ENCODE data around the gene SND1. TPM values are rescaled to one million over a fixed set of nuclear protein-coding genes. Genes with fewer than 3 reads are reported as not detected.

SND1 gene
- total RNA-seq, 5 donors from 2014 or later (not counting 1 experiment from before 2014, with no cell fraction given) = 137 to 187 (median 154) TPM

- ATAC-seq (replicated peaks in 1 of 4) (no peak), DNase-seq (no peak)
- ChIA-PET POLR2A (no interaction called here), CTCF (no interaction called here)
- Histone ChIP-seq H3K4me1 (ENCODE audit: control insufficient read depth in 1 of 2, extremely low read depth in 1 of 2, insufficient read depth in 2 of 2, low read length in 2 of 2) (peaks cover 0 to 4% of the 10 kb centered on the region in 2 experiments), H3K9me3 (no peaks in the 10 kb centered on the region), H3K4me3 (ENCODE audit: control insufficient read depth in 1 of 2, extremely low read depth in 1 of 2, low read length in 1 of 2) (no peak overlapping the region), H3K27ac (ENCODE audit: low read length) (no peak overlapping the region), H3K27me3 (replicated peaks in 1 of 2; ENCODE audit: control insufficient read depth in 2 of 2, extremely low read depth in 1 of 2, insufficient read depth in 2 of 2, low read length in 1 of 2) (peaks cover 0 to 24% of the 10 kb centered on the region in 2 experiments), H3K36me3 (ENCODE audit: control insufficient read depth in 2 of 2, extremely low read depth in 1 of 2, insufficient read depth in 1 of 2, low read length in 1 of 2) (no peaks in the 10 kb centered on the region)
- Mint-ChIP-seq H3K9me3 (no peaks in the 10 kb centered on the region), H3K36me3 (no peaks in the 10 kb centered on the region), H3K4me1 (peaks cover 0 to 6% (median 2%) of the 10 kb centered on the region in 3 donors), H3K27ac (no peak overlapping the region), H3K27me3 (peaks cover 29 to 40% of the 10 kb centered on the region in 2 donors), H3K4me3 (no peak overlapping the region)
- WGBS (ENCODE audit: insufficient coverage) = 84% methylated on average over 4 of the region's 7 CpGs
These were observed 19.6 kb upstream of the SND1 start for GRCh38 chr7:127632276-127632910.

GRCh38 chr7:127635659-127636285 is 16.2 kb upstream of the SND1 start:
- Mint-ChIP-seq H3K27me3 (peaks cover 48 to 53% of the 10 kb centered on the region in 2 donors), H3K36me3 (no peaks in the 10 kb centered on the region), H3K4me3 (no peak overlapping the region), H3K27ac (no peak overlapping the region), H3K4me1 (no peaks in the 10 kb centered on the region), H3K9me3 (no peaks in the 10 kb centered on the region)
- H3K27ac ChIP-seq (ENCODE audit: low read length) = no peak overlapping the region
- DNase-seq (no peak), ATAC-seq (replicated peaks in 1 of 4) (no peak)
- H3K4me3 ChIP-seq (ENCODE audit: control insufficient read depth in 1 of 2, extremely low read depth in 1 of 2, low read length in 1 of 2) = no peak overlapping the region
- ChIA-PET CTCF (no interaction called here), POLR2A (no interaction called here)
- no peaks in the 10 kb centered on the region for H3K9me3 ChIP-seq
- 100% methylated on average over 1 of the region's 3 CpGs for WGBS (ENCODE audit: insufficient coverage)
- peaks cover 0 to 21% of the 10 kb centered on the region in 2 experiments for H3K27me3 ChIP-seq (replicated peaks in 1 of 2; ENCODE audit: control insufficient read depth in 2 of 2, extremely low read depth in 1 of 2, insufficient read depth in 2 of 2, low read length in 1 of 2)
- no peaks in the 10 kb centered on the region for H3K4me1 ChIP-seq (ENCODE audit: control insufficient read depth in 1 of 2, extremely low read depth in 1 of 2, insufficient read depth in 2 of 2, low read length in 2 of 2)
- no peaks in the 10 kb centered on the region for H3K36me3 ChIP-seq (ENCODE audit: control insufficient read depth in 2 of 2, extremely low read depth in 1 of 2, insufficient read depth in 1 of 2, low read length in 1 of 2)

GRCh38 chr7:127638197-127638596 is 13.8 kb upstream of the SND1 start:
- Histone ChIP-seq H3K4me1 (ENCODE audit: control insufficient read depth in 1 of 2, extremely low read depth in 1 of 2, insufficient read depth in 2 of 2, low read length in 2 of 2) (no peaks in the 10 kb centered on the region), H3K27ac (ENCODE audit: low read length) (no peak overlapping the region), H3K4me3 (ENCODE audit: control insufficient read depth in 1 of 2, extremely low read depth in 1 of 2, low read length in 1 of 2) (no peak overlapping the region), H3K36me3 (ENCODE audit: control insufficient read depth in 2 of 2, extremely low read depth in 1 of 2, insufficient read depth in 1 of 2, low read length in 1 of 2) (no peaks in the 10 kb centered on the region), H3K9me3 (no peaks in the 10 kb centered on the region), H3K27me3 (replicated peaks in 1 of 2; ENCODE audit: control insufficient read depth in 2 of 2, extremely low read depth in 1 of 2, insufficient read depth in 2 of 2, low read length in 1 of 2) (peaks cover 0 to 14% of the 10 kb centered on the region in 2 experiments)
- Mint-ChIP-seq H3K9me3 (no peaks in the 10 kb centered on the region), H3K36me3 (no peaks in the 10 kb centered on the region), H3K27me3 (peaks cover 40 to 43% of the 10 kb centered on the region in 2 donors), H3K4me3 (no peak overlapping the region), H3K4me1 (no peaks in the 10 kb centered on the region), H3K27ac (no peak overlapping the region)
- ChIA-PET POLR2A (no interaction called here), CTCF (interaction anchor here in 1 of 2 donors (0.6 kb wide), 1 partner anchor 594 kb away, joined by 6 read pairs; no protein-coding TSS in a partner anchor)
- ATAC-seq (replicated peaks in 1 of 4) (no peak), DNase-seq (no peak)

GRCh38 chr7:127644484-127644883 is 7.5 kb upstream of the SND1 start:
- Mint-ChIP-seq H3K36me3 (no peaks in the 10 kb centered on the region), H3K9me3 (no peaks in the 10 kb centered on the region), H3K4me1 (no peaks in the 10 kb centered on the region), H3K27me3 (peaks cover 6 to 8% of the 10 kb centered on the region in 2 donors), H3K4me3 (no peak overlapping the region), H3K27ac (no peak overlapping the region)
- ChIA-PET POLR2A (no interaction called here), CTCF (no interaction called here)
- Histone ChIP-seq H3K36me3 (ENCODE audit: control insufficient read depth in 2 of 2, extremely low read depth in 1 of 2, insufficient read depth in 1 of 2, low read length in 1 of 2) (no peaks in the 10 kb centered on the region), H3K27ac (ENCODE audit: low read length) (no peak overlapping the region), H3K4me3 (ENCODE audit: control insufficient read depth in 1 of 2, extremely low read depth in 1 of 2, low read length in 1 of 2) (no peak overlapping the region), H3K27me3 (replicated peaks in 1 of 2; ENCODE audit: control insufficient read depth in 2 of 2, extremely low read depth in 1 of 2, insufficient read depth in 2 of 2, low read length in 1 of 2) (peaks cover 0 to 11% of the 10 kb centered on the region in 2 experiments), H3K9me3 (no peaks in the 10 kb centered on the region), H3K4me1 (ENCODE audit: control insufficient read depth in 1 of 2, extremely low read depth in 1 of 2, insufficient read depth in 2 of 2, low read length in 2 of 2) (no peaks in the 10 kb centered on the region)
- WGBS (ENCODE audit: insufficient coverage) = 57% methylated on average over 1 of the region's 2 CpGs
- DNase-seq = no peak
- no peak for ATAC-seq (replicated peaks in 1 of 4)

DNA sequence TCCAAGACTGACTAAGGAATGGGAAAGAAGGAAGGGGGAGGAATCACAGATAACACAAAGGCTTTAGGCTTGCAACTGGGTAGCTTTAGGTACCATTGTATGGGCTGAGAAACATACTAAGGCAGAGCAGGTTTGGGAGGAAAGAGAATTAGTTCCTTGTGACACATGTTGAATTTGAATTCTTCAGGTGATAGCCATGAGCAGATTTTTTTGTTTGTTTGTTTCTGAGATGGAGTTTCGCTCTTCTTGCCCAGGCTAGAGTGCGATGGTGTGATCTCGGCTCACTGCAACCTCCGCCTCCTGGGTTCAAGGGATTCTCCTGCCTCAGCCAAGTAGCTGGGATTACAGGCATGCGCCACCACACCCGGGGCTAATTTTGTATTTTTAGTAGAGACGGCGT is 4.4 kb upstream of the SND1 start:
- Mint-ChIP-seq H3K4me3 (no peak overlapping the region), H3K27me3 (no peaks in the 10 kb centered on the region), H3K9me3 (no peaks in the 10 kb centered on the region), H3K27ac (peak overlapping the region in 1 of 2 donors; percentile 56), H3K4me1 (peaks cover 14 to 18% (median 16%) of the 10 kb centered on the region in 3 donors), H3K36me3 (no peaks in the 10 kb centered on the region)
- ATAC-seq (replicated peaks in 1 of 4) (no peak), DNase-seq (no peak)
- ChIA-PET POLR2A (no interaction called here), CTCF (interaction anchor here in 1 of 2 donors (0.7 kb wide), 1 partner anchor 8 kb away, joined by 3 read pairs; no protein-coding TSS in a partner anchor)
- Histone ChIP-seq H3K36me3 (ENCODE audit: control insufficient read depth in 2 of 2, extremely low read depth in 1 of 2, insufficient read depth in 1 of 2, low read length in 1 of 2) (no peaks in the 10 kb centered on the region), H3K9me3 (no peaks in the 10 kb centered on the region), H3K27ac (ENCODE audit: low read length) (no peak overlapping the region), H3K4me3 (ENCODE audit: control insufficient read depth in 1 of 2, extremely low read depth in 1 of 2, low read length in 1 of 2) (no peak overlapping the region), H3K4me1 (ENCODE audit: control insufficient read depth in 1 of 2, extremely low read depth in 1 of 2, insufficient read depth in 2 of 2, low read length in 2 of 2) (peaks cover 5 to 14% of the 10 kb centered on the region in 2 experiments), H3K27me3 (replicated peaks in 1 of 2; ENCODE audit: control insufficient read depth in 2 of 2, extremely low read depth in 1 of 2, insufficient read depth in 2 of 2, low read length in 1 of 2) (peaks cover 0 to 6% of the 10 kb centered on the region in 2 experiments)
- 95% methylated on average over 7 of the region's 8 CpGs for WGBS (ENCODE audit: insufficient coverage)

DNA sequence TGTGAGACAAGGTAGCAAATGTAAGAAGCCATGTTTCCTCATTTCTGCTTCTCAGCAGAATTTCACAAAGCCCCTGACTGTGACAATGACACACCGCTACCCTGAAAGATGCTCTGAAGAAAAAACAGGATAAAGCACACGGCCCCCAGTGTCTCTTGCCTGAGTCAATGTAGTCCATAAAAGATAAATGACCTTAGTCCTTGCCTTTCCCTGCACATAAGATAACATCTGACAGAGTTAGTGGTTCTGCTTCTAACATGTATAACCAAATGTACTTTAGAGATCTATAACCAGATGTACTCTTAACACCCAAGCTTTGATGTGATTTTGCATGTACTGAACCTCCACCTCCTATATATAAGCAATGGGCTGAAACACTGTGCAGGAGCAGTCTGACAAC is 3.0 kb upstream of the SND1 start:
- no peak overlapping the region for H3K27ac ChIP-seq (ENCODE audit: low read length)
- H3K27me3 ChIP-seq (replicated peaks in 1 of 2; ENCODE audit: control insufficient read depth in 2 of 2, extremely low read depth in 1 of 2, insufficient read depth in 2 of 2, low read length in 1 of 2) = peaks cover 0 to 6% of the 10 kb centered on the region in 2 experiments
- DNase-seq (no peak), ATAC-seq (replicated peaks in 1 of 4) (no peak)
- H3K27me3 Mint-ChIP-seq = no peaks in the 10 kb centered on the region
- CTCF ChIA-PET = no interaction called here
- no peaks in the 10 kb centered on the region for H3K9me3 ChIP-seq
- no peaks in the 10 kb centered on the region for H3K36me3 Mint-ChIP-seq
- H3K4me1 Mint-ChIP-seq = peaks cover 27 to 32% (median 29%) of the 10 kb centered on the region in 3 donors
- peaks cover 17 to 25% of the 10 kb centered on the region in 2 experiments for H3K4me1 ChIP-seq (ENCODE audit: control insufficient read depth in 1 of 2, extremely low read depth in 1 of 2, insufficient read depth in 2 of 2, low read length in 2 of 2)
- H3K9me3 Mint-ChIP-seq = no peaks in the 10 kb centered on the region
- H3K4me3 ChIP-seq (ENCODE audit: control insufficient read depth in 1 of 2, extremely low read depth in 1 of 2, low read length in 1 of 2) = no peak overlapping the region
- H3K4me3 Mint-ChIP-seq = no peak overlapping the region
- POLR2A ChIA-PET = no interaction called here
- H3K36me3 ChIP-seq (ENCODE audit: control insufficient read depth in 2 of 2, extremely low read depth in 1 of 2, insufficient read depth in 1 of 2, low read length in 1 of 2) = no peaks in the 10 kb centered on the region
- H3K27ac Mint-ChIP-seq = no peak overlapping the region
- 92% methylated on average over 2 of the region's 2 CpGs for WGBS (ENCODE audit: insufficient coverage)

All from T-cell (primary cell).